AG09309 (cell line): ENCODE results near the gene PTP4A1.

Experiments
- DNase-seq: peaks from one replicate; pipeline ENCODE4 v3.0.0-alpha.2; 2010; ENCODE audit warnings: low read depth
- H3K4me3 ChIP-seq: 2 replicates; pipeline ENCODE4 v1.5.1; 2011; ENCODE audit warnings: mild to moderate bottlenecking, low read depth, low read length, moderate library complexity; ENCODE audit not compliant: control insufficient read depth
- TF ChIP-seq, protein P1 (sequence below): IDR thresholded peaks from 2 replicates; pipeline ENCODE4 v1.5.1; 2011; ENCODE audit warnings: mild to moderate bottlenecking, low read depth, low read length, inconsistent platforms; ENCODE audit not compliant: insufficient read depth, control insufficient read depth; ENCODE audit errors: missing control alignments

PTP4A1 gene

DNA sequence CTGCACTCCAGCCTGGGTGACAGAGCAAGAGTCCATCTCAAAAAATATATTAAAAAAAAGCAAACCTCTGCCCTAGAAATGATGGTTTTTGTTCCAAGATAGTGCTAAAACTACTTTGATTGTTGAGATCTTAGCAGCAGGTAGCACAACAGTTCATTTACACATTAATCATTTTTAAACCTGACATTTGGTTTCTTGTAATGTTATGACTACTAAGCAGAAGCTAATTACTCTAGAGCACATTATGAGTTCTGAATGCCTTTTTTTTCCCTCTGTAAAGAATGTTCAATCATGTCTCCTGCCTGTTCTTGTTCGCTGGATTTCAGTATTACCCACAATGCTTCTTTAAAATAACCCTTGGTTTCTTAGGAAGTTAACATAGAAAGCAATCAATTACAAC lies 38.7 kb downstream of the PTP4A1 start:
- TF ChIP-seq, protein P1, sequence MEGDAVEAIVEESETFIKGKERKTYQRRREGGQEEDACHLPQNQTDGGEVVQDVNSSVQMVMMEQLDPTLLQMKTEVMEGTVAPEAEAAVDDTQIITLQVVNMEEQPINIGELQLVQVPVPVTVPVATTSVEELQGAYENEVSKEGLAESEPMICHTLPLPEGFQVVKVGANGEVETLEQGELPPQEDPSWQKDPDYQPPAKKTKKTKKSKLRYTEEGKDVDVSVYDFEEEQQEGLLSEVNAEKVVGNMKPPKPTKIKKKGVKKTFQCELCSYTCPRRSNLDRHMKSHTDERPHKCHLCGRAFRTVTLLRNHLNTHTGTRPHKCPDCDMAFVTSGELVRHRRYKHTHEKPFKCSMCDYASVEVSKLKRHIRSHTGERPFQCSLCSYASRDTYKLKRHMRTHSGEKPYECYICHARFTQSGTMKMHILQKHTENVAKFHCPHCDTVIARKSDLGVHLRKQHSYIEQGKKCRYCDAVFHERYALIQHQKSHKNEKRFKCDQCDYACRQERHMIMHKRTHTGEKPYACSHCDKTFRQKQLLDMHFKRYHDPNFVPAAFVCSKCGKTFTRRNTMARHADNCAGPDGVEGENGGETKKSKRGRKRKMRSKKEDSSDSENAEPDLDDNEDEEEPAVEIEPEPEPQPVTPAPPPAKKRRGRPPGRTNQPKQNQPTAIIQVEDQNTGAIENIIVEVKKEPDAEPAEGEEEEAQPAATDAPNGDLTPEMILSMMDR: no peak
- DNase-seq: no peak
- H3K4me3 ChIP-seq: no peak overlapping the region

DNA sequence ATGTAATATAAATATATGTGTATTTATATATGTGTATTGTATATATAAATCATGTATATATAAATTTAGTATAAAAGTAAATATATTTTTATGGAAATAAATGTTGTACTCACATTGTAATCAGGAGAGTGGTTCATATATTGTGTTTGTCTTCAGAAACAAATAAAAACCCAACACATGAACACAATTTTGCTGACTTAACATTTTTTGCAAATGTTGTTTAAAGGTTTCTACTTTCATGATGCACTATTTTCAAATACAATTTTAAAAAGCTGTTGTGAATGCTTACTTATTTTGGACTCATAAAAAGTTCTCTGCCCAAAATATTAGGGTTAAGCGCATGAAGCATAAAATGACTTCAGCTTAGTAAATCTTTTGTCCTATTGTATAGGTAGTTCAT lies 39.3 kb downstream of the PTP4A1 start:
- no peak overlapping the region for H3K4me3 ChIP-seq
- no peak for DNase-seq
- TF ChIP-seq, protein P1: no peak

DNA sequence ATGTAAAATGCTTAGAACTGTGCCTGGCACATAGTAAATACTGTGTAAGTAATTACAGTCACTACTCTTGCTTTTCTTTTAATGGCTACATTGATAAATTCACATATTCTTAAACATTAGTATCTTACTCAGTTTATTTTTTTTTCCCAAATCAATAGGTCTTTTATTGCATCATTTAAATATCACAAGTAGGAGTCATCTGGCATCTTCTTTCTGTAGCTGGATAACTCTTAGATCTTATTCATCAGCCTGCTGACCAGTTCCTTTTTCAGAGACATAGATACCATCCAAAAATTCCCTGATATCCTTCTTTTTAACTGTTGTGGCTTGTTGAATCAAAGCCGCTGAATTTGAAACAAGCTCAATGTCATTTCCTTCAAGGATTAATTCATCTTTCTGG lies 43.3 kb downstream of the PTP4A1 start:
- TF ChIP-seq, protein P1: no peak
- no peak overlapping the region for H3K4me3 ChIP-seq
- DNase-seq: no peak
